DMS53 treated with DMSO at 0.1 percent for 48 hours (cell line): Measurements from ENCODE around the gene C6orf47.
A peak's percentile ranks its signal among the peaks of the same experiment; 100 is the strongest.

Experiments
- DNase-seq: peaks from one replicate; lab custom pipeline; 2025; ENCODE audit not compliant: unreplicated experiment; lab: John Stamatoyannopoulos, UW

C6orf47 gene

GRCh38 chr6:31687860-31688693, 27.5 kb upstream of the C6orf47 start:
- DNase-seq, result no peak

GRCh38 chr6:31687321-31687720, 26.7 kb upstream of the C6orf47 start:
- no peak for DNase-seq

GRCh38 chr6:31686483-31686882, 25.9 kb upstream of the C6orf47 start:
- DNase-seq, result no peak

DNA sequence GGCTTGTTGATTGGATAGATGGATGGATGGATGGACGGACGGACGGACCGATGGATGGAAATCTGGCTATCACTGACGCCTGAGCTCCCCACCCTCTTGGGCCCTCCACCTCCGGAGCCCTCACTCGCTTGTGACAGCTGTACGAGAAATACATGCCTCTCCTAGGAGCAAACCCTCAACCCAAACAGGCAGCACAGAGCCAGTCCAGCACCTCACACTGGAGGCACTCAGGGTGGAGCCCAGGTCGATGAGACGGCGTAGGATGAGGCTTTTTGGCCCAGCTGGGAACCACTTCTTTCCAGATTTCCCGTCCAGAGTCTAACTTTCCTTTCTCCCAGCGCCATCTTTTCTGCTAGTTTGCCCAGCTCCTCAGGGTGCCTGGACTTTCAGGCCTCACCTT, 23.0 kb upstream of the C6orf47 start:
- peak; percentile 8 for DNase-seq

- DNase-seq, result peak; percentile 29
These were observed 20.6 kb upstream of the C6orf47 start for GRCh38 chr6:31681135-31681671.

GRCh38 chr6:31680226-31681134, 19.9 kb upstream of the C6orf47 start, which contains the start of gene LY6G5C:
LY6G5C (minus strand) TSS chr6:31681067; CDS start chr6:31680373, 694 bp downstream.
- DNase-seq, result peak; percentile 92

DNA sequence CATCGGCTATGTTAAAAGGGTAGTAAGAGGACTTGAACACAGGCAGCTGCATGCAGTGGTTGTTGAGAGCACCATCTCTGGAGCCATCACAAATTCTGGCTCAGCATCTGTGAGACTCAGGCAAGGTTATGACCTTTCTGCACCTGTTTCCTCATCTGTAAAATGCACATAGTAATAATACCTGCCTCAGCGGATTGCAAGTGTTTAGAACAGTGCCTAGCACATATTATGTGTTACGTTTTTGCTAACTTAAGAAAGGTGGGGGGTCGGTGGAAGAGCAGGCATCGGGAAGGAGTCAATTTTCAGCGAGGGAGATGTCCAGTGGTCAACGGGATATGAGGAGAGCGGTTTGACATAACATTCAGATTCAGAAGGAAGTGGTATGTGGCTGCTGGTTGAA, 17.4 kb upstream of the C6orf47 start:
- no peak for DNase-seq

- no peak for DNase-seq
These were observed 16.3 kb upstream of the C6orf47 start for GRCh38 chr6:31676904-31677303.

- no peak for DNase-seq
These were observed 15.8 kb upstream of the C6orf47 start for GRCh38 chr6:31676322-31676903.

DNA sequence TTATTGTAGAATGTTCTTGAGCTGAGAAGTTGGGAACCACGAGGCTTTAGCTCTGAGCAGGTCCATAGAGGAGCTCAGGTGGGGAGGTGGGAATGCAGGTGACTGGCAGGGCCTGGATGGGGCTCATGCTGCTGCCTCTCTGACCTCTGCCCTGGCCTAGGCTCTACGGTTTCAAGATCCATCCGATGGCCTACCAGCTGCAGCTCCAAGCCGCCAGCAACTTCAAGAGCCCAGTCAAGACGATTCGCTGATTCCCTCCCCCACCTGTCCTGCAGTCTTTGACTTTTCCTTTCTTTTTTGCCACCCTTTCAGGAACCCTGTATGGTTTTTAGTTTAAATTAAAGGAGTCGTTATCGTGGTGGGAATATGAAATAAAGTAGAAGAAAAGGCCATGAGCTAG, 9.1 kb upstream of the C6orf47 start, which contains the start of gene LY6G5B:
TSS of gene LY6G5B (plus strand) at position 301 of the 400 bp plus-strand sequence. CDS start 975 bp downstream, outside the sequence.
- DNase-seq, result no peak

GRCh38 chr6:31666337-31666965, 5.9 kb upstream of the C6orf47 start:
- no peak for DNase-seq

DNA sequence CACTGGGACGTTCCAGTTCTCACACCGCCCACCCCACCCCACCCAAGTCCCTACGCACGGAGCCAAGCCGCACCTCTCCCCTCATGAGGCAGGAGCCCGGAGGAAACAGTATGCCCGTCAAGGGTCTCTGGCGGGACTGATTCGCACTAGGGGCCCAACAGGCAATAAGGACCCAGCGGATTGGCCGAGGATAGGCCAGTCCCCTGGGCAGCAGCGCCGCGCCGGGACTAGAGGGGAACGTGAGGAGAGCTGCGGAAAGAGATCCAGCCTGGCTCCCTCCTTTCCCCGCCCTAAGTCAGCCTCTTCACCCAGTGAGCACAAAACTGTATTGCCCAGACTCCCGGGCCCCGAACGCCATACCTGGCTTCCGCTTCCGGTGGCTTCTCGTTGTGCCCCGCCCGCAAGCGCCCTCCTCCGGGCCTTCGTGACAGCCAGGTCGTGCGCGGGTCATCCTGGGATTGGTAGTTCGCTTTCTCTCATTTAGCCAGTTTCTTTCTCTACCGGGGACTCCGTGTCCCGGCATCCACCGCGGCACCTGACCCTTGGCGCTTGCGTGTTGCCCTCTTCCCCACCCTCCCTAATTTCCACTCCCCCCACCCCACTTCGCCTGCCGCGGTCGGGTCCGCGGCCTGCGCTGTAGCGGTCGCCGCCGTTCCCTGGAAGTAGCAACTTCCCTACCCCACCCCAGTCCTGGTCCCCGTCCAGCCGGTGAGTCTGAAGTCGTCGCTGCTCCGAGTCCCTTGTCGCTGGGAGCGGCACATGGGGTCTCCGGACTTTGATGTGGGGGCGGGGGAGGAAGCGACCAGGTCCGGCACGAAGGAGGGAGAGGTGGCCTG, 5.1 kb upstream of the C6orf47 start, which contains the start of gene CSNK2B:
TSS of gene CSNK2B (plus strand) at position 580 of the 836 bp plus-strand sequence. CDS start 752 bp downstream, outside the sequence.
- peak; percentile 96 for DNase-seq

DNA sequence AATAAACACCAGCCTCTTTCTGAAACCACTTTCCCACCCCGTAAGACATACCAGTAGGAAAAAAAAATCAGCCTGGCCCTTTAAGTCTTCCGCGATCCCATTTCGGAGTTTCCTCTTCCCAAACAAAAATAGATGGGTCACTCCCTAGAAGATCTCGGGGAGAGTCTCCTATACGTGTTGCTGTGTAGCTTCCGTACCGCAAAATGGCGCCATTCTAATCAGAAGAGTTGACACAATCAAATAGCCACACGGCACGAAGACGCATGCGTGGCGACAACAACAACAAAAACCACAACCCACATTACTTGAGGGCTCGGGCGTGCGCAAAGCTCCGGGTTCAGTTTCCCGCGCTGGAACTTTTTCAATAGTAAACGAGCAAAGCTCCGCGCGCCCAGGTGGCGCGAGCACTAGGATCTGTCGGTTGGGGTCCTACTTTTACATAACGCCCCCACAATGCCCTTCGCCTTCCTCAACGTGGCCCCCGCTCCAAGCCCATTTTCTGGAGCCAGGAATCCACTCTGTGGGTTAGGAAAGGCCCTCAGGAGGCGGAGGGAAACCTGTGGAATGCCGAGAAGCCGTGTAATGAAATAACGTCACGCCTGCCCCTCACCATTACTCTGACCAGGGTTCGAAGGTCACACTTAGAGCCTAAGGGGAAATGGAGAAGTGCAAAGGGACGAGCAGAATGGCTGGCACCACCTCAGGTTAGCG, 4.4 kb upstream of the C6orf47 start, which contains the start of gene GPANK1:
TSS of gene GPANK1 (minus strand) at position 208 of the 711 bp plus-strand sequence. CDS start 519 bp downstream, outside the sequence.
- DNase-seq, result peak; percentile 90

- DNase-seq, result no peak
These were observed 3.6 kb upstream of the C6orf47 start for GRCh38 chr6:31663961-31664789.

GRCh38 chr6:31663126-31663960, 2.8 kb upstream of the C6orf47 start:
- DNase-seq, result no peak

GRCh38 chr6:31662124-31662723, 1.6 kb upstream of the C6orf47 start:
- DNase-seq, result no peak
